ENCODE data around the gene WDR91. TPM values are rescaled to one million over a fixed set of nuclear protein-coding genes. Genes with fewer than 3 reads are reported as not detected.
A peak's percentile ranks its signal among the peaks of the same experiment; 100 is the strongest.

WDR91 gene
- polyA plus RNA-seq, 3 donors from 2014 or later, result 2.1 to 5.8 (median 3.2) TPM

DNA sequence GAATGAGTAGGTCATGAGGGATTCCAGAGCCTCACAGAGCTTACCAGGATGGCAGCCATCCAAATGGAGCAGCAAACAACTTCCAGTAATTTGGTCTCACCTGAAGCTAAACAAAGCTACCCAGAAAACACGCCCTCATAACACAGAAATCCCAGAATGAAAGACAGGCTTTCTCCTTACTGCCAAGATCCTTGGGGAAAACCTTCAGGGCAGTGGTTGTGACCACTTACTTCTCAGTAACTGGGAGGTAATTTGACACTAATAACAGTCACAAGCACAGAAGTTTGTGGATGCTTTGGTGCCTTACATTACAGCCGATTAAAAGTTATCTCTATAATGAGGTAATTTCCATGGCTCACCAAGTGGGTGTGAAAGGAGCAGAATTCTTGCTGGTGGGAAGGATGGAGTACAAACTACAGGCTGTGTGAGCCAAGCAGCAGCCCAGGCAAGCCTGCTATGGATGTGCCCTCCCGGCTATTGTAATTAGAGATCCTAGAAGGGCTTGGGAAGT, 10.4 kb downstream of the WDR91 start:
- DNase-seq, result no peak
- no peaks in the 10 kb centered on the region for H3K27me3 Mint-ChIP-seq (ENCODE audit: low read depth in 3 of 3)
- peaks cover 0 to 5% of the 10 kb centered on the region in 2 donors for H3K4me1 Mint-ChIP-seq
- H3K9me3 Mint-ChIP-seq, result no peaks in the 10 kb centered on the region
- H3K27ac Mint-ChIP-seq, result peak overlapping the region in 1 of 6 donors; percentile 21
- no peak overlapping the region for H3K4me3 Mint-ChIP-seq
- H3K36me3 Mint-ChIP-seq, result peaks cover 21 to 64% (median 24%) of the 10 kb centered on the region in 3 donors

DNA sequence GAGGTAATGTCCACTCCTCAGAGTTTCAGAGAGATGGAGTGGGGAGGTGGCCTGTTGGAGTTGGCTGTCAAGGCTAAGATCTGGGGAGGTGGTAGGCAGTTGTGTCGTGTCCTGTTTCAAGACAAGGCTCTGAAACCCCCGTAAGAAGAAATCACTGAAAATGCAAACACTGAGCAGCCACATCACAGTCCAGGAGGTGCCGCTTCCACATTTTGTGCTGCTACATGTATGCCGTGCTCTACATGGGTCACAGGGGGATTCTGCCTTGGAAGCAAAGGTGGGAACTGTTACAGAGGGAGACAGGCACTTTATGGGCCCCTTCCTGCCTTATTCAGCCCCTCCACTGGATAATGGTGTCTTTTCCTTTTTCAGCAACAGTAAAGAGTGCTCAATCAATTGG, 11.9 kb downstream of the WDR91 start:
- Mint-ChIP-seq H3K36me3 (peaks cover 24 to 58% (median 31%) of the 10 kb centered on the region in 3 donors), H3K9me3 (no peaks in the 10 kb centered on the region), H3K27me3 (ENCODE audit: low read depth in 3 of 3) (no peaks in the 10 kb centered on the region), H3K4me3 (no peak overlapping the region), H3K4me1 (peaks cover 0 to 5% of the 10 kb centered on the region in 2 donors), H3K27ac (no peak overlapping the region)
- no peak for DNase-seq

DNA sequence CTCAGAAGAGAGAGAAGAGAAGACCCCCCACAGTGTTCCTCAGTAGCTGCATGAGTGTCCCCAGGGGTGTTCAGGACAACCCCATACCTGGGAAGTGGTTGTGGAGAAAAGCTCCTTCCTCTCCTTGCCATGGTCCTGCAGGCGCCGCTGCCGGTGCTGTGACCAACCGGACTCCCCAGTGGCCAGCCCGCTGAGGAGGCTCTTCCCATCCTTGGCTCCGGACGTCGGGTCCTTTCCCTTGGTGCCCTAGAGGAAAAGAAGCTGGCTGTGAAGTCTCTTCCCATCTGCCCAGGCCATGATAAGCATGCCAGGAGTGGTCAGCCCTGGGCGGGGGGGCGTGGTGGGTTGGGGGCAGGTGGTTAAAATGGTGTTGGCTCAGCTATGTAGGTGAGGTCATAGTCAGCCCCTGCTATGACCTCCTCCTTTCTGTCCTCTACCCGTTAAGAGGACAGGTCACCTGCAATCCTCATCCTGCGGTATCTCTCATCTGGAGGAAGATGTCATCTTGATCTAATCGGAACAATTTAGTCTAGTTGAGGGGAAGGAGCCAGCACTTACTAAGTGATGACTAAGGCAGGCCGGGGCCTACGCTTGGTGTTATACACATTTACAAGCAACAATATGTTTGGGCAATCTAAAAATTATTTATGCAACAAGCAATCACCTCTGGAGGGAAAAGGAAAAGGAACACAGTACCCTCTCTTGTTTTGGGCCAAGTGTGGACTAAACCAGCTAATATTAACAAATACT, 13.2 kb downstream of the WDR91 start:
- Mint-ChIP-seq H3K4me1 (peaks cover 0 to 5% of the 10 kb centered on the region in 2 donors), H3K4me3 (no peak overlapping the region), H3K27me3 (ENCODE audit: low read depth in 3 of 3) (no peaks in the 10 kb centered on the region), H3K27ac (no peak overlapping the region), H3K9me3 (no peaks in the 10 kb centered on the region), H3K36me3 (peaks cover 18 to 61% (median 38%) of the 10 kb centered on the region in 3 donors)
- DNase-seq, result no peak

DNA sequence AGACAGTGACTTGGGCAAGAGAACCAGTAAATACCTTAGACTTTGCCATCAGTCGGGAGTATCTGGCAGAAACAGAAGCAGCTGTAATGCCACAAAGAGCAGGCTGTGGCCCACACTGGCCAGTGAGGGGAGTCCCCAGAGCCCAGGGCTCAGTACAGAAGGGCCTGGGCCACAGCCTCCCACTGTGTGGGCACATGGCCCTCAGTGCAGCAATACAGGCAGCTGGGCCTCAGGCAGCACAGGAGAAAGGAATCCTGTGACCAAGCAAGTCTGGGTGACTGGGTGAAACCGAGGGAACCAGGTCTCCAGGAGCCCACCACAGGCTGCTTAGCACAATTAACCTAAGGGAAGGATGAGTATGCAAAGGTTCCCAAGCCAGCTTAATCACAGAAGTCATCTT, 14.0 kb downstream of the WDR91 start:
- H3K36me3 Mint-ChIP-seq, result peaks cover 25 to 63% (median 40%) of the 10 kb centered on the region in 3 donors
- no peak overlapping the region for H3K27ac Mint-ChIP-seq
- H3K4me3 Mint-ChIP-seq, result no peak overlapping the region
- no peak for DNase-seq
- H3K4me1 Mint-ChIP-seq, result peaks cover 0 to 2% of the 10 kb centered on the region in 2 donors
- H3K27me3 Mint-ChIP-seq (ENCODE audit: low read depth in 3 of 3), result no peaks in the 10 kb centered on the region
- H3K9me3 Mint-ChIP-seq, result no peaks in the 10 kb centered on the region

DNA sequence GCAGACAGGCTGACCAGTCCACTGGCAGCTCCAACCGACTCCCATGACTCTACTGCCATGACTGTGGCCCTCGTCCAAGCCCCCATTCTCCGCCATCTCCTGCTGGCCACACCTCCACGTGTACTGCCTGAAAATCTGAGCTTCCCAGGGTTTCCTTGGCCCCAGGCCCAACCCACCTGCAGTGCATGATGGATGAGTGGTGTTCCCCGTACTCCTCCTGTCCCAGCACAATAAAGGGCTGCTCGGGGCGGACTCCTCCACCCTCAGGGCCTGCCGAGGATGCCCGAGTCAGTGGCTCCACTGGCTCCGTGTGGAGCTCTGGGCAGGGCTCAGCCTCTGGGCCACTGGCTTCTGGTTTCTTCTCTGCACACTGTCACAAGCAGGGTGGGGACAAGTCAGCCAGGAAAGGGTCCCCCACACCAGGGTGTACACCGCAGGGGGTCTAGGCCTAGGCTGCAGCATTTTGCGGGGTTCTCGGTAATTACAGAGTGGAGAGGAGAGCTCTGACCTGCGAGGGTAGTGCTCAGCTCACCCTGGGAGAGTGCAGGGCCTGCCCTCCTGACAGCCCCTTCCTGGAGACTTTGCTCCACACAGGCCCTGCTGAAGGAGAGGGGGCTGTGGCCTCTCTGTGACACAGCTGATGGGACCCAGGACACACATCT, 15.2 kb downstream of the WDR91 start:
- DNase-seq, result no peak
- no peaks in the 10 kb centered on the region for H3K4me1 Mint-ChIP-seq
- H3K9me3 Mint-ChIP-seq, result no peaks in the 10 kb centered on the region
- peaks cover 28 to 62% (median 43%) of the 10 kb centered on the region in 3 donors for H3K36me3 Mint-ChIP-seq
- H3K4me3 Mint-ChIP-seq, result no peak overlapping the region
- no peak overlapping the region for H3K27ac Mint-ChIP-seq
- H3K27me3 Mint-ChIP-seq (ENCODE audit: low read depth in 3 of 3), result no peaks in the 10 kb centered on the region

DNA sequence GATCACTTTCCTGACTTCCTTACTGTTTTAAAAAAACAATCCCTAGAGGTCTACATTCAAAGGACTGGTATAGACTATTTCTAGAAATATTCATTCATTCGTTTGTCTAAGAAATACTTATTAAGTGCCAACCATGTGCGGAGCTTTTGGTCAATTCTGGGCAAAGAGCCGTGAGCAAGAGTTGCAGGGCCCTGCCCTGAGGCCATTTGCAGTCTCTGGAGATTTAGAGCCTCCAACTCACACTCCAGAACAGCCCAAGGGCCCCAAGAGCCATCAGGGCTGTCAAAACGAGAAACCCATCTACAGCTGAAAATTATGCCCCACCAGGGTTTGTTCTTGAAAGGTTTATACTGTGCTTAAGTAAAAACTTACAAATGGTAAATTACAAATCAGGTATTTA, 16.2 kb downstream of the WDR91 start:
- H3K27ac Mint-ChIP-seq, result no peak overlapping the region

DNA sequence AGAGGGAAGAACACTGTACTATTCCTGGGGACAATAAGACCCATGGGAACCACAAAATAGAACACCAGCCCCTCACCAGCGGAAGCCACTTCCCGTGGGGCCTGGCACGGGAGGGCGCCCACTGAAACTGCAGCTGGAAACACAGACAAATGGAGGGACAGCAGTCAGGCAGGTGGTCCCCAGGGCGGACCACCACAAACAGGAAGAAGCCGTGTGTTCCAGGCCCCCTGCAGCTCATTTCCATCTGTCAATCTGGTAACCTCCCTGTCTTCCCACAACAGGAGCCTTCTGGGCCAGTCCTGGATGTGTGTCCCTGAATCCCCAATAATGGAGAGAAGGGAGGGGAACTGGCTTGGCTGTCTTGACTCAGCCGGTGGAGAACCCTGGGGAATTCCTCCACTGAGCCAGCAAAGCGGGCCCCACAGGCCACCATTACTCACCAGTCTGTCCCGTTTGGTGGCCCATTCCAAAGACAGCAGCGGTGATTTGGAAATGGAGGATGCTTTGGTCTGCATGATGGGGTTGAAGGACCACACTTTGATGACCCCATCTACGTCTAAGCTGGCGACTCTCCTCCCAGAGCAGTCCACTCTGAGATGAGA, 16.7 kb downstream of the WDR91 start:
- no peaks in the 10 kb centered on the region for H3K4me1 Mint-ChIP-seq
- H3K4me3 Mint-ChIP-seq, result no peak overlapping the region
- DNase-seq, result no peak
- no peaks in the 10 kb centered on the region for H3K27me3 Mint-ChIP-seq (ENCODE audit: low read depth in 3 of 3)
- peaks cover 32 to 67% (median 54%) of the 10 kb centered on the region in 3 donors for H3K36me3 Mint-ChIP-seq
- H3K9me3 Mint-ChIP-seq, result no peaks in the 10 kb centered on the region
- no peak overlapping the region for H3K27ac Mint-ChIP-seq

More for the DNA sequence above, 16.2 kb downstream of the WDR91 start:
- Mint-ChIP-seq H3K27me3 (ENCODE audit: low read depth in 3 of 3) (no peaks in the 10 kb centered on the region), H3K9me3 (no peaks in the 10 kb centered on the region), H3K36me3 (peaks cover 32 to 63% (median 50%) of the 10 kb centered on the region in 3 donors), H3K4me3 (no peak overlapping the region), H3K4me1 (no peaks in the 10 kb centered on the region)
- DNase-seq, result no peak

DNA sequence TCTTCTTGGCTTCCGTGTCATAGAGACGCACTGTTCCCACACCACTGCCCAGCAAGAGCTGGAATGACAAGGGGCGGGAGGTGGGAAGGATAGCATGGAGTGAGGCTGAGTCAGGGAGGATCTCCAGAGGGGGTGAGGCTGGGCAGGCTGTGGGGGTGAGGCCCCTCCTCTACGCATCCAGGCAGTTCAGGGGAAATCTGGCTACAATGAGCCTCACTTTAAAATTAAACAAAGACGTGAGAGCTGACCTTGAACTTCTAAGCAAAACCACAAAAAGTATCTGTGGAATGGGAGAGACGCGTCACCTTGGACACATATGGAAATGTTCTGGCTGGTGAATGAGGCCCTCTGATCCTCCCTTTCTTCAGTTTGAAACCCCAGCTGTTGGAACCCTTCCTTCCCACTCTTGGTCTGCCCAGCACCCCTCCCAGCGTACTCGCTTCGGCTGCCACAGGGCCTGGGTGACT, 17.7 kb downstream of the WDR91 start:
- no peak for DNase-seq
- H3K27ac Mint-ChIP-seq, result no peak overlapping the region
- H3K4me3 Mint-ChIP-seq, result no peak overlapping the region
- no peaks in the 10 kb centered on the region for H3K4me1 Mint-ChIP-seq
- no peaks in the 10 kb centered on the region for H3K9me3 Mint-ChIP-seq
- peaks cover 40 to 68% (median 53%) of the 10 kb centered on the region in 3 donors for H3K36me3 Mint-ChIP-seq
- H3K27me3 Mint-ChIP-seq (ENCODE audit: low read depth in 3 of 3), result no peaks in the 10 kb centered on the region

DNA sequence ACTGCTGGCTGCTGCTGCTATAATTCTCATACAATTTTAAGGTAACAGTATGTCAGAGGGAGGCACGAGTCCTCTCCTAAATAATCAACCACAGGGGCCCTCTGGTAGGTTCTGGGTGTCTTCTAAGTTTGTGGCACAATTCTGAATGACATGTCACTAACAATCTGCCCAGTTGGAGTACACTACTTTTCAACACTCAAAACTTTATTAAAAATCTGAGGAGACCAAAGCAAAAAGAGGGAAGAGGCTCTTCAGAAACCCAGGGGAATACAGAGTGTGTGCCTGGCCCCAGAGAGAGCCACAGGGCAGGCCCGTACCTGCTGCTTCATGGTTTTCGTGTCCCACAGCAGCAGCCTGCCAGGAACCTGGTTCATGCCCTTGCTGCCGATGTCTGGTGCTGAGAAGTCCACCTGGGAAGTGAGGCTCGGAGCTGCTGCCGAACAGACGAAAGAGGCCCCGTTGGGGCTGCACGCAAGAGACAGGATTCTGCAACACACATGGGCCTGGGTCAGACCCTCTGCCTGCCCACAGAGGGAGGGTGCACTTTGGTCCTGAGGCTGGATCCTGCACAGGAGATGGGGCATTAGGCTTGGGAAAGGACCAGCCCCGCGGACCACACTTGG, 18.3 kb downstream of the WDR91 start:
- no peaks in the 10 kb centered on the region for H3K4me1 Mint-ChIP-seq
- no peaks in the 10 kb centered on the region for H3K27me3 Mint-ChIP-seq (ENCODE audit: low read depth in 3 of 3)
- H3K36me3 Mint-ChIP-seq, result peaks cover 41 to 68% (median 56%) of the 10 kb centered on the region in 3 donors
- no peaks in the 10 kb centered on the region for H3K9me3 Mint-ChIP-seq
- DNase-seq, result no peak
- no peak overlapping the region for H3K27ac Mint-ChIP-seq
- H3K4me3 Mint-ChIP-seq, result no peak overlapping the region

DNA sequence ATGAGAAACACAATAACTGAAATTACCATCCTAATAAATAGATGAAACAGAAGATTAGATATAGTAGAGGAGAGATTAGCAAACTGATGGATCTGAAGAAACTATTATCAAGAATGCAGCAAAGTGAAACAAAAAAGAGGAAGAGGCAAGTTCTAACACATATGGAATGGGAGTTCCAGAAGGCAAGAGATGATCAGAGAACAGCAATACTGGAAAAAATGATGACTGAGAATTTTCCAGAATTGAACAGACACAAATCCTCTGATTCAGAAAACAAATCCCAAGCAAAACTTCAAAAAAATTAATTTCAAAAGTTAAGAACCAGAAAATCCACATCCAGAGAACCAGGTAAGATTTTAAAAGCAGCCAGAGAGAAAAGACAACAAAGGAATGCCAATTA, 20.6 kb downstream of the WDR91 start:
- Mint-ChIP-seq H3K4me3 (no peak overlapping the region), H3K9me3 (no peaks in the 10 kb centered on the region), H3K4me1 (peaks cover 0 to 1% of the 10 kb centered on the region in 2 donors), H3K27ac (peak overlapping the region in 1 of 6 donors; percentile 47), H3K27me3 (ENCODE audit: low read depth in 3 of 3) (no peaks in the 10 kb centered on the region), H3K36me3 (peaks cover 47 to 65% (median 63%) of the 10 kb centered on the region in 3 donors)
- no peak for DNase-seq

DNA sequence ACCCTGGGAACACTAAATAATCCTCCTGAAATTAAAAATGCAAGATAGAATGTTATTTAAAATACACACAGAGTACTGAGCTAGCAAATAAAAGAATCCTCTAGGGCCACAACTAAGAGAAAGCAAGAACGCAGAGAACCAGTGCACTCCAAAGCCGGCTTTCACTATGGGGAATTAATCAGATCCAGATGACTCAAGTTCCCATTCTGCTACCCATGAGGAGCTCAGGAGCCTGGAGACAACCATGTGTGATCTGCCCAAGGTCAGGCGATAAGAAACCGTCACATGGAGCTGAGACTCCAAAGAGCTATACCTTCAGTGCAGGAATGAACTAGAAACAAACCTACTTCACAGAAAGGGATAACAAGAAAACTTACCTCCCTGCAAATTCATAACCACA, 21.4 kb downstream of the WDR91 start:
- H3K4me1 Mint-ChIP-seq, result peaks cover 0 to 1% of the 10 kb centered on the region in 2 donors
- DNase-seq, result no peak
- H3K27ac Mint-ChIP-seq, result no peak overlapping the region
- peaks cover 42 to 66% (median 66%) of the 10 kb centered on the region in 3 donors for H3K36me3 Mint-ChIP-seq
- no peak overlapping the region for H3K4me3 Mint-ChIP-seq
- H3K27me3 Mint-ChIP-seq (ENCODE audit: low read depth in 3 of 3), result no peaks in the 10 kb centered on the region
- H3K9me3 Mint-ChIP-seq, result no peaks in the 10 kb centered on the region

DNA sequence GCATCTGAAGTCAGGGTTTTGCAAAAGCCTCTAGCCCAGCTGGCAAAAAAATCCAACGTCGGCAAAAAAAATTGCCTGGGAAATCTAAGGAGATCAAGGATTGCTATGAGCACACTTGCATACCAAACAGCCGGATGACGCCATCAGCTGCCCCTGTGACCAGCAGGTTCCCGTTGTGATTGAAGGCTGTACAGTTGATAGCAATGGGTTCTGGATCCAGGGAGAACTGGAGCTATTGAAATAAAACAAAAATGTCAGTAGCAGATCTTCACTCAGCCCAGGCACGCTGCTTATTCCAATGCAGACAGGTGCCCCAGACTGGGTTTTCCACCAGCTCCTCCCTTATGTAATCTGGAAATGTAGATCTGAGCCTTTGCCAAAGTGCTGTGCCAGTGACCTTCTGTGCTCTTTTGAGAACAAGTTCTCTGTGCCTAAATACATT, 22.1 kb downstream of the WDR91 start:
- Mint-ChIP-seq H3K27me3 (ENCODE audit: low read depth in 3 of 3) (no peaks in the 10 kb centered on the region), H3K9me3 (no peaks in the 10 kb centered on the region), H3K4me1 (peaks cover 0 to 1% of the 10 kb centered on the region in 2 donors), H3K4me3 (no peak overlapping the region), H3K27ac (no peak overlapping the region), H3K36me3 (peaks cover 41 to 68% (median 63%) of the 10 kb centered on the region in 3 donors)
- DNase-seq, result no peak

DNA sequence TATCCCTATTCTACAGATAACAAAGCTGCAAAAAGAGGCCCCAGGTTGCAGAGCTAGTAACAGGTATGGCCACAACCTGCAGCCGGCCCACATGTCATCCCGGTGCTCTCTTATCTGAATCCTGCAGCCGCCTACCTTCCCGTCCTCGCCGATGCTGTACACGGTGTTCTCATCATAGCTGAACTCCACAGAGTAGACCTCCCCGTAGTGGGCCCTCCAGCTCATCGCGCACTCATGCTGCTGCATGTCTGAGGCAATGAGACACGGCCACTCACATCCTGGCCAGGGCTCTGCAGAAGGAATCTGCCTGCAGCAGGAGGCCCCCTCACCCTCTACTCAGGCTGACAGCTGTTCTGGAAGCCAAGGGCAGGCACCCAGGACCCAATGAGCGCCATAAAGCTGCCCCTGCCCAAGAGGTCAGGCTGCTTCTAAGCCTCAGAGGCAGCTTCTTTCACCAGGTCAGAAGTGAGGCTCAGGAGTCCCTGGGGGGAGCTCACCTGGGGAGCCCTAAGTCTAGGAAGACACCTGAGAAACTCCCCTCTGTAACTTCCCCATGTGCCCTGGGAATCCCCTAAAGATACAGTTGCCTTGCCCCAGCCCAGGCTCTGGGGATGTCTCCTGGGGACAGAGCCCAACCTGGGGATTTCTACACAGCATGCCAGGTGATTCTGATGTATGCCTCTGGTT, 22.9 kb downstream of the WDR91 start:
- Mint-ChIP-seq H3K27ac (no peak overlapping the region), H3K36me3 (peaks cover 49 to 68% (median 63%) of the 10 kb centered on the region in 3 donors), H3K4me3 (no peak overlapping the region), H3K4me1 (peaks cover 0 to 1% of the 10 kb centered on the region in 2 donors), H3K27me3 (ENCODE audit: low read depth in 3 of 3) (peaks cover 0 to 3% (median 0%) of the 10 kb centered on the region in 3 donors), H3K9me3 (peaks cover 0 to 2% (median 0%) of the 10 kb centered on the region in 6 donors)
- DNase-seq, result no peak
